ENCODE data around the gene PNN.
"Not testable (repeated sequence)": the region's sequence is repeated elsewhere in the genome, so short reads cannot be mapped to it uniquely, and the experiment has no call there.

- not testable (repeated sequence) for TF ChIP-seq EZH2 (IDR thresholded peaks at IDR 0.05; ENCODE audit: low read length, missing control alignments); CTCF (conservative IDR thresholded peaks at IDR 0.05 in 1 of 2, IDR thresholded peaks at IDR 0.05 in 1 of 2; ENCODE audit: low read depth in 1 of 2, low read length in 2 of 2)
Measured at GRCh38 chr14:39220473-39220872, 45.4 kb downstream of the PNN start.
